NCI-H526 treated with DMSO at 0.1 percent for 48 hours (cell line): Measurements from ENCODE around the gene KASH5.

Source experiments
- DNase-seq: peaks from one replicate; lab custom pipeline; 2025; lab: John Stamatoyannopoulos, UW

The KASH5 gene, protein sequence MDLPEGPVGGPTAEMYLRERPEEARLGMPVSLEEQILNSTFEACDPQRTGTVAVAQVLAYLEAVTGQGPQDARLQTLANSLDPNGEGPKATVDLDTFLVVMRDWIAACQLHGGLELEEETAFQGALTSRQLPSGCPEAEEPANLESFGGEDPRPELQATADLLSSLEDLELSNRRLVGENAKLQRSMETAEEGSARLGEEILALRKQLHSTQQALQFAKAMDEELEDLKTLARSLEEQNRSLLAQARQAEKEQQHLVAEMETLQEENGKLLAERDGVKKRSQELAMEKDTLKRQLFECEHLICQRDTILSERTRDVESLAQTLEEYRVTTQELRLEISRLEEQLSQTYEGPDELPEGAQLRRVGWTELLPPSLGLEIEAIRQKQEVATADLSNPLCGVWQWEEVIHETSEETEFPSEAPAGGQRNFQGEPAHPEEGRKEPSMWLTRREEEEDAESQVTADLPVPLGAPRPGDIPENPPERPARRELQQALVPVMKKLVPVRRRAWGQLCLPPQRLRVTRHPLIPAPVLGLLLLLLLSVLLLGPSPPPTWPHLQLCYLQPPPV

GRCh38 chr19:49387936-49388372 lies at the start of gene KASH5:
Gene KASH5, plus strand, starts transcription at chr19:49388249. Its CDS starts 2,635 bp downstream, at chr19:49390884.
- DNase-seq = peak; percentile 56

- DNase-seq = peak; percentile 66
Measured at GRCh38 chr19:49338691-49339300, 49.3 kb upstream of the KASH5 start.

DNA sequence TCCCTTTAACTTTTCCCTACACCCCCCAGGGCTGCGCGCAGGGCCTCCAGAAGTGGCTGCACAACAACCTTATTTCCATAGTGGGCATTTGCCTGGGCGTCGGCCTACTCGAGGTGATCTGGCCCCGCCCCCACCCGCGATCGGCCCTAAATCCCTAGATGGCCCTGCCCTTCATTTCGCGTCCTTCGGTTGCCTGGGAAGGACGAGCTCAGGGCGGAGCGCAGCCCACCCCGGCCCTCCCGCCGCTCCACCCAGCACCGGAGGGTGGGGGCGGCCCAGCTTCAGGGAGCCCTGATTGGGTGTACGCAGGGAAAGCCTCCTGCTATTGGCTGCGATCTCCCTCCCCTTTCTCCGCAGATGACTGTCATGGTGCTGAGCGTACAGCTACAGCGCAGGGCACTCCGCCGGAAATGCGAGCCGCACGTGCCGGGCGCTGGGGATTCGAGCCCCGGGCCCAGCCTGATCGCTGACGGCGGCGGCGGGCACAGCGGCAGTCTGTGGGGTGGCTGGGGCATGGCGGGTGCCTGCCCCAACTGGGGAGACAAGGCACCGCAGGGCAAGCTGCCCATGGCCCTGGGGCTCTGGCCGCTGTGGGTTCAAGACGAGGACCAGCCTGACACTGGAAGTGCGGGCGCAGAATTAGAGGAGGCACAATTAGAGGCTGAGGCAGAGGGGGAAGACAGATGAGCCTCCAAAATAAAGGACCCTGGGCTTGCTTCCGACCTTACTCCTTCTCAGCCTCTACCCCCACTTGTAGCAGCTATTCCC lies 48.6 kb upstream of the KASH5 start:
- DNase-seq = peak; percentile 66

- peak; percentile 35 for DNase-seq
Measured at GRCh38 chr19:49340069-49340864, 47.8 kb upstream of the KASH5 start.

DNA sequence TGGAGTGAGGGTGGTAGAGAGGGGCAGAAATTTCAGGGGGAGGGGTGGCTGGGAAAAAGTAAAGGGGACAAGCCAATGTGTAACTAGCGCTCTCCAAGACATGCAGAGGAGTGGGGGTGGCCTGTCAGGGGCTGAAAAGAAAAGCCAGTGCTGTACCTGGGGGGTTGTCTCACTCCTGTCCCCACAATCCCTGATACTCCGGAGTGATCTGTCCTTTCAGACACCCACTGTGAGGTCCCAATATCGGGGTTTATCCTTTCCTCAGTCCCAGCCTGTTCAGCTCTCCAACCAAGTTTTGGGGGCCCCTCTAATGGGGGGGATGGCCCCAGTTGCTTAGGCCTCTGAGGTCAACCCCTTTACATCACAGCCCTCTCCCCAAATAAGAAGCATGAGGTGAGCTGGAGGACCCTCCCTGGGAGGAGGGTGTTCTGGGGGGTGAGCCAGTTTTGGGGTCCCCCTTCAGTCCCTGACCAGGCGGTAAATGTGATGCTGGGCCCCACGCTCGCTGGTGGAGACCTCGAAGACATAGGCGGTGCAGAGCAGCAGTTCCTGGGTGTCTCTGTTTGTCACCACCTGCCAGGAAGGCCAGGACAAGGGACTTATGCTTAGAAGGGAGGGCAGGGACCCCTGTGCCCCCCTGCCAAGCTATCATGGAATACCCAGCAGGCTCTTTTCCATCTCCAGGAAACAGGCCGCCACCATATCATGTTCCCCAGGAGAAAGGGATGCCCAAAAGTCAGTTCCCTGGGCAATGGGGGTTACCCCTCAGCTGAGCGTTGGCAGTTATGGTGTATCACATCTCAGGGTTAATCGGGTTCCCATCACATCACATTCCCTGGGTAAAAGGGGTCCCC lies 47.0 kb upstream of the KASH5 start:
- no peak for DNase-seq

- no peak for DNase-seq
Measured at GRCh38 chr19:49342291-49342721, 45.7 kb upstream of the KASH5 start.

DNA sequence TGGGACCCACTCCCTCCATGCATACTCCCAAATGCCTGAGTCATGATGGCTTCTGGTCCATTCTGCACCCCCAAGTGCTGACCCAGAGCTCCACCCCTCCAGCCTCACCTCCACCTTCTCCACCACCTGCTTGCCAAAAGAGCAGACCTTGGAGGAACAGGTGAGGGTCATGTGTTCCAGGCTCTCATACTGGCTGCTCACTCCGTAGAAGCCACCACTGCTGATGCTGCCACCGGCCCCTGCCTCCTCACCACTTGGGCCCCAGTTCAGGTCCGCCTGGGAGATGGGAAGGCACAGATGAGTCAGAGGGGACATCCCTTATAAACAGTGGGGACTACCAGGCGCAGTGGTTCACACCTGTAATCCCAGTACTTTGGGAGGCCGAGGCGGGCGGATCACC lies 44.9 kb upstream of the KASH5 start:
- no peak for DNase-seq

DNA sequence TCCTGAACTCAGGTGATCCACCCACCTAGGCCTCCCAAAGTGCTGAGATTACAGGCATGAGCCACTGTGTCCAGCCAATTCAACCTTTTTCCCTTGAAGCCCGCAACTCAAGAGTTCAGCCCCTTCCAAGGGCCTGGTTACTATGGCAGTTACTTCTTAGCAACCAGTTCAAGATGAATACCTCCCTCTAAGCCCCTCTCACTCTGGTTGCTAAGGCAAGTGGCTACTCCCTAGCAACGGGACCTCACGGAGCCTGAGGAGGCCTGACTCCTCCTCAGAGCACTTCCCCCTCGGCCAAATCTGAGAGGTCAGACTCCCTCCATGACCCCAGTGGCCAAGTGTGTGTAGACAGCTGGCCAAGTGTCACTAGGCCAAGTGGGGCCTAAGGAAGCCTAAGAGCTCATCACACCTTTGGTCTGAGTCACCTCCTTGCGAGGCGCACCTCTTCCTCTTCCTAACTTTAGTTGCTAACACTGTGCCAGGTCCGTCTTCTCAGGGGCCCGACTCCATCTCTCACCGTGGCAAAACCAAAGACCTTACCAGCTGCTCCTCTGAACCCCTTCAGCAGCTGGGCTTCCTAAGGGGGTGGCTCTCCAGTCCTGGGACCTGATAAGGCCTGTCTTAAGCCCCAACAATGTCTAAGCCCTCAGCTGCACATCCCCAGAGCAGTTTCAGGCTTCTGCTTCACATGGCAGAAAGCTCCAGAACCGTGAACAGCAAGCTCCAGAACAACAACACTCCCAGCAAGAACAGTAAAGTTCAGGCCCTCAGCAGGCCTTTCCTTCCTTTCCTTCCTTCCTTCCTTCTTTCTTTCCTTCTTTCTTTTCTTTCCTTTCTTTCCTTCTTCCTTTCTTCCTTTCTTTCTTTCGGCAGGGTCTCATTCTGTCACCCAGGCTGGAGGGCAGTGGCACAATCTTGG lies 43.3 kb upstream of the KASH5 start:
- DNase-seq = no peak

DNA sequence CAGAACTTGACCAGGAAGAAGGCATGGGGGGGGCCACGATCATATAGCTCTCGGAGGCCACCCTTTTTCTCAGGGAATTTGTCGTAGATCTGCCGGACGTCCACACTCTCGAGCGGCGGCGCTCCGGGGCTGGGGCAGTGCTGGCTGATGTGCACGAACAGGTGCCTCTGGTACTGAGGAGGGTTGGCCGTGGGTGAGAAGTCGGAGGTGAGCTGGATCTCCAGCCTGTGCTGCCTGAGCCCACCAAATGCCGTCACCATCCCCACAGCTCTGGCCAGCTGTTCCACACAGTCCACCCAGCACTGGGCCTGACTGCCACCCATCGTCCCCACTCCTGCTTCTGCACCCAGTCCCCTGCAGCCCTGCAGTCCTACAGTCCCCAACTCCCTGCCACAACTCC lies 40.9 kb upstream of the KASH5 start:
- DNase-seq = no peak

DNA sequence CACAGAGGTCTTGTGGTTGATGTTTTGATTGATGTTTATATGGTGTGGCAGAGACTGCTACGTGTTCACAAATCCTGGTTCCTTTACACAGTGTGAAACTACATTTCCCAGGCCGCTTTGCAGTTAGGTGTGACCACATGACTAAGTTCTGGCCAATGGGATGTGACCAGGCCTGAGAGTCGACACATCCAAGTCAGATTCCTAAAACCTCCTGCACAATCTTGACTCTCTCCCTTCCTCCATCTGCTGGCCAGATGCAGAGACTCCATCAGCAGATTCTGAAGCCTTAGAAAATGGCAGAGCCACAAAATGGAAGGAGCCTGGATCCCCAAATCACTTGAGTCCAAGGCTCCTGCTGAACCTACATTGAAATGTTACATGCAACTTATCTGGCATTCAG lies 40.2 kb upstream of the KASH5 start:
- DNase-seq = peak; percentile 4

- DNase-seq = no peak
Measured at GRCh38 chr19:49348305-49349189, 39.5 kb upstream of the KASH5 start.

- DNase-seq = no peak
Measured at GRCh38 chr19:49349567-49349966, 38.5 kb upstream of the KASH5 start.

DNA sequence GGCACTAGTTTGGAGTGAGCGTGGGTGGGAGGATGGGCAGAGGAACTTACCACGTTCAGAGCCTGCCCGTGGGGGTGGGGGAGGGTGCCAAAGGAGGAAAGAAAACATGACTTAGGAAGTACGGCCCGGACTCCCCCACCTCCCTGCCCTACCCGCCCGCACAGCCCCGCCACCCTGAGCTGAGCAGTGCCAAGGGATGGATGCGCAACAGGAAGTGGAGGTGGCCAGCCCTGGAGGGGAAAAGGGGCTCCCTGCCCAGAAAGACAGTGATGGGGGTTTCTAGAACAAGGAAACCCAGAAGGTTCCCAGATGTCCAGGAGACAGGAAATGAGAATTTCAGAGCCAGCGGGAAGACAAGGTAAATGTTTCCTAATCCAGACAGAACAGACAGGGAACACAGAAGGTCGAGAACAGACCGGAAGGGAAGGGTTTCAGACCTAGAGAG lies 32.1 kb upstream of the KASH5 start:
- DNase-seq = no peak

GRCh38 chr19:49356382-49356781 lies 31.7 kb upstream of the KASH5 start:
- DNase-seq = no peak

DNA sequence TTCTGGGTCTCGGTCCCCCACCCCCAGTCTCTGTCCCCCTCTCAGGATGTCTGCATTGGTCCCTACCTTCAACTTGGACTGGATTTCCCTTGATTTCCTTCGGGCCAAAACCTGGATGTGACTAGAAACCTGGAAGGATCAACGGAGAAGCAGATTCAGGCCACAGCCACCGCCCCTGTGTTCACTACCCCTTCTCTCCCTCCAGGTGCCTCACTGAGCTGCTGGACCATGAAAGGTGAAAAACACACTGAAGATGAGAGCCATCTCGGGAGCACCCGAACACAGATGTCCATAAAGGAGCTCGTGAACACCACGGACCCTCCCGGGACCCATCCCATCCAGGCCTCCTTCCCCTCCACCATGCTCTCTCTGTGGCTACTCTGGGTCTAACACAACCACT lies 30.9 kb upstream of the KASH5 start:
- no peak for DNase-seq

DNA sequence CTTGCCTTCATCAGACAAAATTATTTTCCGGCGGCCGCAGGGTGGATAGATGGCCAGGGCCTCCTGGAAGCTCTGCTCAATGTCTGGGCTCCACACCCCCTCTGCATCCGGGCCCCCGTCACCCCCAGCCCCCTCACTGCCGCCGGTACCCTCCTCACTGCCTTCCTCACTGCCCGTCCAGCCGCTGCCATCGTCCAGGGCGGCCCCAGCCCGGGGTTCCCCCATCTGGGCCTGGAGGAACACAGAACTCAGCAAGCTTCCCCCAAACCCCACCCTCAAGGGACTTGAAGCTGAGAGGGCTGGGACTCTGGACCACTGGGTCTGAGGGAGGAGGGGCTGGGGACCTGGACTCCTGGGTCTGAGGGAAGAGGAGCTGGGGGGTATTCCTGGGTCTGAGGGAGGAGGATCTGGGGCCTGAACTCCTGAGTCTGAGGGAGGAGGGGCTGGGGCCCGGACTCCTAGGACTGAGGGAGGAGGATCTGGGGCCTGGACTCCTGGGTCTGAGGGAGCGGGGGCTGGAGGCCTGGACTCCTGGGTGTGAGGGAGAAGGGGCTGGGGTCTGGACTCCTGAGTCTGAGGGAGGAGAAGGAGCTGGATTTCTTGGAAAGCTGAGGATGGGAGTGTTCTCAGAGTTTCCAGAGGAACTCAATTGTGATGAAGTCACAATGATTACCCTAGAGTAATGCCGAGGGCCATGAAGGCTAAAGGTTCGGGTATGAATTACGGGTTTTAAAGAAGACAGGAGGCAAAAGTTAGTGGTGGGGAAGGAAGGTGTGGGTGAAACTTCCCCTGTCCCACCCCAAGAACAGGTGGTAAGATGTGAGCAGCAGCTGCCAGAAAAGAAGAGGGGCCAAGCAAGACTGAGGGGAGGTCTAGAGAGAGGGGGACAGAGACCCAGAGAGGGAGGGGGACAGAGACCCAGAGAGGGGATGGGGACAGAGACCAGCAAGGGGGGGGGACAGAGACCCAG lies 27.9 kb upstream of the KASH5 start:
- DNase-seq = no peak

- DNase-seq = no peak
Measured at GRCh38 chr19:49361438-49362047, 26.5 kb upstream of the KASH5 start.
